Left renal pelvis (tissue), 4 donors: ENCODE results near the gene SLC13A3. TPM values are rescaled to one million over a fixed set of nuclear protein-coding genes. Genes with fewer than 3 reads are reported as not detected.
"Not testable (repeated sequence)": the region's sequence is repeated elsewhere in the genome, so short reads cannot be mapped to it uniquely, and the experiment has no call there.

Experiments
- DNase-seq, 4 donors: peaks; one replicate each; pipeline ENCODE4 v3.0.0-alpha.2; 2013; ENCODE audit warnings: low read depth in 4 of 4, low spot score in 3 of 4
- polyA plus RNA-seq, 4 donors: library from polyadenylated mRNA; unstranded; fragments of 120-200 nt; gene quantifications; one replicate each; pipeline ENCODE4 v1.2.1, GENCODE V29; 2013; ENCODE audit not compliant: insufficient read length in 4 of 4

The SLC13A3 gene
- polyA plus RNA-seq, 4 donors, result 7.1 to 19.8 (median 14.3) TPM

GRCh38 chr20:46682063-46682821 lies 31.0 kb upstream of the SLC13A3 start:
- DNase-seq, result no peak

GRCh38 chr20:46681032-46681854 lies 30.0 kb upstream of the SLC13A3 start:
- DNase-seq, result peak in 2 of 4 donors; percentile 35 to 58

- DNase-seq, result no peak
Observed at GRCh38 chr20:46680684-46681031, 29.4 kb upstream of the SLC13A3 start.

- no peak for DNase-seq
Observed at GRCh38 chr20:46678516-46678915, 27.3 kb upstream of the SLC13A3 start.

- no peak for DNase-seq
Observed at GRCh38 chr20:46677608-46678007, 26.3 kb upstream of the SLC13A3 start.

- not testable (repeated sequence) for DNase-seq
Observed at GRCh38 chr20:46676649-46677316, 25.5 kb upstream of the SLC13A3 start.

GRCh38 chr20:46674253-46675083 lies 23.2 kb upstream of the SLC13A3 start:
- no peak for DNase-seq

- no peak for DNase-seq
Observed at GRCh38 chr20:46673394-46674252, 22.4 kb upstream of the SLC13A3 start.

- DNase-seq, result no peak
Observed at GRCh38 chr20:46672543-46673148, 21.4 kb upstream of the SLC13A3 start.

GRCh38 chr20:46671866-46672542 lies 20.7 kb upstream of the SLC13A3 start:
- DNase-seq, result no peak

GRCh38 chr20:46670585-46671584 lies 19.6 kb upstream of the SLC13A3 start:
- DNase-seq, result no peak

GRCh38 chr20:46670228-46670584 lies 18.9 kb upstream of the SLC13A3 start:
- DNase-seq, result no peak

- DNase-seq, result no peak
Observed at GRCh38 chr20:46666818-46667515, 15.7 kb upstream of the SLC13A3 start.

GRCh38 chr20:46666306-46666705 lies 15.0 kb upstream of the SLC13A3 start:
- no peak for DNase-seq

- no peak for DNase-seq
Observed at GRCh38 chr20:46665602-46666001, 14.3 kb upstream of the SLC13A3 start.

GRCh38 chr20:46663531-46663930 lies 12.3 kb upstream of the SLC13A3 start:
- DNase-seq, result no peak

- no peak for DNase-seq
Observed at GRCh38 chr20:46661659-46662058, 10.4 kb upstream of the SLC13A3 start.
